GM10248 (cell line): Measurements from ENCODE around the gene RUFY3.
"Not testable (repeated sequence)": the region's sequence is repeated elsewhere in the genome, so short reads cannot be mapped to it uniquely, and the experiment has no call there.

Source experiments
- CTCF ChIA-PET: fragments of 300-600 bp; sonication (Branson Sonifier 250); formaldehyde crosslinking; extraction: SDS; loops from one replicate; lab custom pipeline; 2021; ENCODE audit warnings: antibody characterized with exemption; lab: Yijun Ruan, JAX
- POLR2A ChIA-PET: fragments of 350-650 bp; sonication (Branson Sonifier 250); formaldehyde crosslinking; extraction: SDS; loops from one replicate; lab custom pipeline; 2020; ENCODE audit warnings: antibody characterized with exemption; lab: Yijun Ruan, JAX
- DNase-seq: peaks from one replicate; pipeline ENCODE4 v3.0.0; 2012; ENCODE audit errors: extremely low spot score
- TF ChIP-seq, protein P1 (sequence below): IDR thresholded peaks from 2 replicates; pipeline ENCODE4 v1.5.1; 2012; ENCODE audit warnings: mild to moderate bottlenecking, low read depth; ENCODE audit errors: extremely low read depth, missing control alignments, control extremely low read depth

RUFY3 gene

GRCh38 chr4:70831293-70831692, 109.5 kb downstream of the RUFY3 start:
- DNase-seq = no peak
- CTCF ChIA-PET = no interaction called here
- POLR2A ChIA-PET = no interaction called here
- TF ChIP-seq, protein P1, sequence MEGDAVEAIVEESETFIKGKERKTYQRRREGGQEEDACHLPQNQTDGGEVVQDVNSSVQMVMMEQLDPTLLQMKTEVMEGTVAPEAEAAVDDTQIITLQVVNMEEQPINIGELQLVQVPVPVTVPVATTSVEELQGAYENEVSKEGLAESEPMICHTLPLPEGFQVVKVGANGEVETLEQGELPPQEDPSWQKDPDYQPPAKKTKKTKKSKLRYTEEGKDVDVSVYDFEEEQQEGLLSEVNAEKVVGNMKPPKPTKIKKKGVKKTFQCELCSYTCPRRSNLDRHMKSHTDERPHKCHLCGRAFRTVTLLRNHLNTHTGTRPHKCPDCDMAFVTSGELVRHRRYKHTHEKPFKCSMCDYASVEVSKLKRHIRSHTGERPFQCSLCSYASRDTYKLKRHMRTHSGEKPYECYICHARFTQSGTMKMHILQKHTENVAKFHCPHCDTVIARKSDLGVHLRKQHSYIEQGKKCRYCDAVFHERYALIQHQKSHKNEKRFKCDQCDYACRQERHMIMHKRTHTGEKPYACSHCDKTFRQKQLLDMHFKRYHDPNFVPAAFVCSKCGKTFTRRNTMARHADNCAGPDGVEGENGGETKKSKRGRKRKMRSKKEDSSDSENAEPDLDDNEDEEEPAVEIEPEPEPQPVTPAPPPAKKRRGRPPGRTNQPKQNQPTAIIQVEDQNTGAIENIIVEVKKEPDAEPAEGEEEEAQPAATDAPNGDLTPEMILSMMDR = no peak

DNA sequence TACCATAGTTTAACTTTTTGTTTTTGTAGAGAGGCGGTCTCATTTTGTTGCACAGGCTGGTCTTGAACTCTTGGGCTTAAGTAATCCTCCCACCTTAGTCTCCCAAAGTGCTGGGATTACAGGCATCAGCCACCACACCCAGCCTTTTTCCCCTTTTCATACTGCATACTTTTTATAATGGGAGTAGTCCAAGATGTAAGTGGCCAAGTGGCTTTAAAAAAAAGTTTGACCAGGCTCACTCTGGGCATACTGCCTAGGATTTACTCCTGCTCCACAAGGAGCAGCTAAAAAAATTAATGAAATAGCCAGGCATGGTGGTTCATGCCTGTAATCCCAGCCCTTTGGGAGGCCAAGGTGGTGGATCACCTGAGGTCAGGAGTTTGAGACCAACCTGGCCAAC, 111.9 kb downstream of the RUFY3 start:
- ChIA-PET POLR2A (no interaction called here), CTCF (no interaction called here)
- TF ChIP-seq, protein P1 = no peak
- no peak for DNase-seq

GRCh38 chr4:70836081-70836480, 114.3 kb downstream of the RUFY3 start:
- TF ChIP-seq, protein P1 = no peak
- DNase-seq = no peak
- CTCF ChIA-PET = no interaction called here
- POLR2A ChIA-PET = no interaction called here

- ChIA-PET POLR2A (interaction anchor here (0.7 to 1.1 kb wide), 2 partner anchors 105 to 155 kb away, joined by 3 to 4 read pairs; partner anchors contain the start of gene DCK), CTCF (interaction anchor here (0.7 to 1.7 kb wide), 7 partner anchors 19 to 172 kb away, joined by 3 to 4 read pairs (median 3); partner anchors contain the start of gene UTP3)
- DNase-seq = no peak
- TF ChIP-seq, protein P1 = no peak
These were observed 116.4 kb downstream of the RUFY3 start for GRCh38 chr4:70838204-70838603.

DNA sequence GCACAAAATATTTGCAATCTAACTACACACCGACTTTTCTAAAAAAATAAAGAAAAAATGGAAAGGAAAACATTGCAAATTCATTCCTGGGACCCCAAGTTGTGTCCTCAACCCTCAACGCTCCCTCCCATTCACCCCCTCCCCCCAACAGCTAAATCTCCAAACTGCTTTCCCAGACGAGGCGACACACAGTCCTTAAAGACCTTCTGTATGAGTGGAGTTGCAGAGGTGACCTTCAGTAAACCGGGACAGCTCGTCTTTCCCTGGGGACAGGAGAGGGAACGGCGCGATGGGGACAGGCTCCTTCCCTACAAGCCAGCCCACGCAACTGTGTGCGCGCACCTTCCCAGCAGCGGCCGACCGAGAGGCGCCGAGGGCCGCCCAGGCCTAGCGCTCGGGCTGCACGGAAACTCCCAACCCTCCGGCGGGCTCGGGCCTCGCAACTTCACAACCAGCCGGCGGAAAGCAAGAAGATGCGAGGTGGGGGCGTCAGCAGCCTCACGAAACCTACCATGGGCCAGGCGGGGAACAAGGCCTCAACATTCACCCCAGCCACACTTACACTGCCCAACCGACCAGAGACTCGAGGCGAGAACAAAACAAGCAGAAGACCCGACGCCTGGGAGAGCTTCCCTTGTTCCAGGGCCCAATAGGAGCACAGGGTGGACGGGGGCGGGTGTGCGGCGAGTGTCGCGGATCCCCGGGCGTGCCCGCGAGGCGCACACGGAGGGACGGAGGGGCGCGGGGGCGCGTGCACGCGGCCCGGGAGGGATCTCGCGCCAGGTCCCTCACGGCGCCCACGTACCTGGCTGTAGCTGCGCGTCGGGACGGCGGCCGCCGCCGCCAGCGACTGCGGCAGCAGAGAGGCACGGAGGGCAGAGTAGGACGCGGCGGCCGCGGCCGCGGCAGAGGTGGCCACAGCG, 117.2 kb downstream of the RUFY3 start:
- CTCF ChIA-PET = interaction anchor here (0.7 to 1.7 kb wide), 10 partner anchors 20 to 172 kb away, joined by 3 to 7 read pairs (median 3); partner anchors contain the start of gene UTP3

GRCh38 chr4:70839589-70840093, 117.9 kb downstream of the RUFY3 start, which contains the start of gene GRSF1:
Gene GRSF1 (minus strand): TSS chr4:70839890. CDS start chr4:70839827, 63 bp downstream.
- CTCF ChIA-PET = interaction anchor here (1.0 to 1.6 kb wide), 3 partner anchors 65 to 157 kb away, joined by 3 to 7 read pairs (median 3); no protein-coding TSS in a partner anchor
- DNase-seq = peak; percentile 93
- TF ChIP-seq, protein P1 = peak; percentile 15
- POLR2A ChIA-PET = interaction anchor here (0.6 to 1.6 kb wide), 5 partner anchors 14 to 154 kb away, joined by 3 to 8 read pairs (median 4); partner anchors contain the start of gene DCK

More for the DNA sequence above, 117.2 kb downstream of the RUFY3 start:
- POLR2A ChIA-PET = interaction anchor here (0.6 to 1.6 kb wide), 7 partner anchors 14 to 154 kb away, joined by 3 to 8 read pairs (median 4); partner anchors contain the start of gene DCK
- TF ChIP-seq, protein P1 = no peak
- peak; percentile 77 for DNase-seq

DNA sequence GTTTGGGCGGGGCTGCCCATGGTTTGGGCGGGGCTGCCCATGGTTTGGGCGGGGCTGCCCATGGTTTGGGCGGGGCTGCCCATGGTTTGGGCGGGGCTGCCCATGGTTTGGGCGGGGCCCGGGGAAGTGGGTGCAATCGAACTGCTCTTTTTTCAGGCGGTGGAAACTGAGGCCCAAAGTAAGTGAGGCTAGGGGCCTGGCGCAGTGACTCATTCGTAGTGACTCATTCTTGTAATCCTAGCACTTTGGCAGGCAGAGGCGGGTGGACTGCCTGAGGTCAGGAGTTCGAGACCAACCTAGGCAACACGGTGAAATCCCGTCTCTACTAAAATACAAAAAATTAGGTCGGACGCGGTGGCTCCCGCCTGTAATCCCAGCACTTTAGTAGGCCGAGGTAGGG, 118.4 kb downstream of the RUFY3 start:
- POLR2A ChIA-PET = interaction anchor here (1.6 kb wide), 1 partner anchor 17 kb away, joined by 3 read pairs; no protein-coding TSS in a partner anchor
- CTCF ChIA-PET = interaction anchor here (1.1 to 1.6 kb wide), 2 partner anchors 65 to 156 kb away, joined by 3 to 7 read pairs; no protein-coding TSS in a partner anchor
- peak; percentile 26 for DNase-seq

DNA sequence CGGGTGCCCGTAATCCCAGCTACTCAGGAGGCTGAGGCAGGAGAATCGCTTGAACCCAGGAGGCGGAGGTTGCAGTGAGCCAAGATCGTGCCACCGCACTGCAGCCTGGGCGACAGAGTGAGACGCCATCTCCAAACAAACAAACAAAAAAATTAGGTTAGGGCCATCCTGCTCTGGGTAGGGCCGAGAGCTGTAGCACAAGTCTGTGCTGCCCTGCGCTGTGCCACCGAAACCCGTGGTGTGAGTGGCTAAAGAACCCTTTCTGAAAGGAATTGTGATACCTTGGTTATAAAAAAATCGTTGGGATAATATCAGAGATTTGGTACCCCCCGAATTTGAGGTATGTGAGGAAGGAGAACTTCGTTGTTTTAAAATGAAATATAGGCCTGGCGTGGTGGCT, 118.9 kb downstream of the RUFY3 start:
- POLR2A ChIA-PET, DNase-seq, CTCF ChIA-PET: not testable (repeated sequence)
